Measurements from ENCODE around the gene ZNF775.

ZNF775 gene

DNA sequence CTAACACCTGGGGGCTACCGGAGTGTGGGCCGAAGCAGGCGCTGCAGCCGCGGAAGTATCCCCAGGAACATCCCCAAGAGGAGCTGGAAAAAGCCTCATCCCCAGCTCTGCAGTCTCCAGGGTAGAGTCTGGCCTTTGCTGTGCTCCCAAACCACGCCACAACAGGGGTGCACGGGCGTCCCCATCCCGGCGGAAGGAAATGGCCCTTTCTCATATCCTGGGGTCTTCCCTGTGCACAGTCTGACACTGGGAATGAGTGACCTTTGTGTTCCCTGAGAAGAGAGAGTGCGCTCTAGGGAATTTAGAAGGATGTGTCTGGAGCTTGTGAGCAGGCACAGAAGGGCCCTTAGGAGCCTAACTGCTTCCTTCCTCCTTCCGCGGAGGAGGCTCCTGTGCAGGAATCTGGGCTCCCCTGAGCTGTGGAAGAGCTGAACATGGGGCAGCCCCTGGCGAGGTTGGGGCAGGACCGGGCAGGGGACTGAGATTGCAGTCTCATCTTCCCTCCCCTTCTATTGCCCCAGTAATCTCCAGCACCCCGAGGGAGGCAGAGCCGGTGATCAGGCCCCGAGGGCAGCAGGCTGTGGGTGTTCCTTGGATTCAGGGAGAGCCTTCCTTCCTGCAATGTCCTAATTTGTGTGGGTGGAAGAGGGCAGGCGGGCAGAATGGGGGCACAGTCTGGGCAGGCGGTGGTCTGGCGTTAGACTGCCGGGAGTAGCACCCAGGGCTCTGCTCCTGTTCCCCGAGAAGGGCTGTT lies 9.2 kb upstream of the ZNF775 start:
- no peak for DNase-seq

DNA sequence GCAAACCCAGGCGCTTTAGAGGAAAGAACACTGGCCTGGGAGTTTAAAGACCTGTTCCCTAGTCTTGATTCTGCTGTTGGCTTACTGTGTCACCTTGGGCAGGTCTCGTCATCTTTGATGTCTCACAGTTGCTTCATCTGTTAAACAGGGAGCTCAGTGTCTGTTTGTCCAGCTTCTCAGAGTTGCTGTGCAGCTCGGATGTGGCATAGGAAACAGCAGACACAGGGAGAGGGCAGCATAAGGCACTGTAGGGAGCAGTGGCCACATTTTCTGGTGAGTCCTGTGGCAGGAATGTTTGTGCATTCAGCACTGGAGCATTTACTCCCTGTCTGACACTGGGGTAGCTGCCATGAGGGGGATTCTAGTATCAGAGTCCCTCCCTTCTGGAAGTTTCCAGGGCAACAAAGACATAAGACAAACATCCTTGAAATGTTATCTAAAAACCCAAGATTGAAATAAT lies 8.5 kb upstream of the ZNF775 start:
- DNase-seq, result no peak

DNA sequence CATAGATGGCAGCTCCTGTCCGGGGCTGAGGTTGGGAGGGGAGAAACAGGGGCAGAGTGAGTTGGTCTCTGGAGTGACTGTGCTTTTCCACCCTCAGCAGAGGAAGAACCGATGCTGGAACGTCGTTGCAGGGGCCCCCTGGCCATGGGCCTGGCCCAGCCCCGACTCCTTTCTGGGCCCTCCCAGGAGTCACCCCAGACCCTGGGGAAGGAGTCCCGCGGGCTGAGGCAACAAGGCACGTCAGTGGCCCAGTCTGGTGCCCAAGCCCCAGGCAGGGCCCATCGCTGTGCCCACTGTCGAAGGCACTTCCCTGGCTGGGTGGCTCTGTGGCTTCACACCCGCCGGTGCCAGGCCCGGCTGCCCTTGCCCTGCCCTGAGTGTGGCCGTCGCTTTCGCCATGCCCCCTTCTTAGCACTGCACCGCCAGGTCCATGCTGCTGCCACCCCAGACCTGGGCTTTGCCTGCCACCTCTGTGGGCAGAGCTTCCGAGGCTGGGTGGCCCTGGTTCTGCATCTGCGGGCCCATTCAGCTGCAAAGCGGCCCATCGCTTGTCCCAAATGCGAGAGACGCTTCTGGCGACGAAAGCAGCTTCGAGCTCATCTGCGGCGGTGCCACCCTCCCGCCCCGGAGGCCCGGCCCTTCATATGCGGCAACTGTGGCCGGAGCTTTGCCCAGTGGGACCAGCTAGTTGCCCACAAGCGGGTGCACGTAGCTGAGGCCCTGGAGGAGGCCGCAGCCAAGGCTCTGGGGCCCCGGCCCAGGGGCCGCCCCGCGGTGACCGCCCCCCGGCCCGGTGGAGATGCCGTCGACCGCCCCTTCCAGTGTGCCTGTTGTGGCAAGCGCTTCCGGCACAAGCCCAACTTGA lies 7.8 kb upstream of the ZNF775 start:
- DNase-seq, result no peak

DNA sequence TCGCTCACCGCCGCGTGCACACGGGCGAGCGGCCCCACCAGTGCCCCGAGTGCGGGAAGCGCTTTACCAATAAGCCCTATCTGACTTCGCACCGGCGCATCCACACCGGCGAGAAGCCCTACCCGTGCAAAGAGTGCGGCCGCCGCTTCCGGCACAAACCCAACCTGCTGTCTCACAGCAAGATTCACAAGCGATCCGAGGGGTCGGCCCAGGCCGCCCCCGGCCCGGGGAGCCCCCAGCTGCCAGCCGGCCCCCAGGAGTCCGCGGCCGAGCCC lies 7.2 kb upstream of the ZNF775 start:
- DNase-seq, result no peak

DNA sequence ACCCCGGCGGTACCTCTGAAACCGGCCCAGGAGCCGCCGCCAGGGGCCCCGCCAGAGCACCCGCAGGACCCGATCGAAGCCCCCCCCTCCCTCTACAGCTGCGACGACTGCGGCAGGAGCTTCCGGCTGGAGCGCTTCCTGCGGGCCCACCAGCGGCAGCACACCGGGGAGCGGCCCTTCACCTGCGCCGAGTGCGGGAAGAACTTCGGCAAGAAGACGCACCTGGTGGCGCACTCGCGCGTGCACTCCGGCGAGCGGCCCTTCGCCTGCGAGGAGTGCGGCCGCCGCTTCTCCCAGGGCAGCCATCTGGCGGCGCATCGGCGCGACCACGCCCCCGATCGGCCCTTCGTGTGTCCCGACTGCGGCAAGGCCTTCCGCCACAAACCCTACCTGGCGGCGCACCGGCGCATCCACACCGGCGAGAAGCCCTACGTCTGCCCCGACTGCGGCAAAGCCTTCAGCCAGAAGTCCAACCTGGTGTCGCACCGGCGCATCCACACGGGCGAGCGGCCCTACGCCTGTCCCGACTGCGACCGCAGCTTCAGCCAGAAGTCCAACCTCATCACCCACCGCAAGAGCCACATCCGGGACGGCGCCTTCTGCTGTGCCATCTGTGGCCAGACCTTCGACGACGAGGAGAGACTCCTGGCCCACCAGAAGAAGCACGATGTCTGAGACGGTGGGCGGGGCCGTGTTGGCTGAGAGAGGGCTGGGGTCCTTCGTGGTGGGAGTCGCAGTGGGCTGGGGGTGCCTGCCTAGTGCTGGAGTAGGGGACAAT lies 6.7 kb upstream of the ZNF775 start:
- DNase-seq, result no peak

DNA sequence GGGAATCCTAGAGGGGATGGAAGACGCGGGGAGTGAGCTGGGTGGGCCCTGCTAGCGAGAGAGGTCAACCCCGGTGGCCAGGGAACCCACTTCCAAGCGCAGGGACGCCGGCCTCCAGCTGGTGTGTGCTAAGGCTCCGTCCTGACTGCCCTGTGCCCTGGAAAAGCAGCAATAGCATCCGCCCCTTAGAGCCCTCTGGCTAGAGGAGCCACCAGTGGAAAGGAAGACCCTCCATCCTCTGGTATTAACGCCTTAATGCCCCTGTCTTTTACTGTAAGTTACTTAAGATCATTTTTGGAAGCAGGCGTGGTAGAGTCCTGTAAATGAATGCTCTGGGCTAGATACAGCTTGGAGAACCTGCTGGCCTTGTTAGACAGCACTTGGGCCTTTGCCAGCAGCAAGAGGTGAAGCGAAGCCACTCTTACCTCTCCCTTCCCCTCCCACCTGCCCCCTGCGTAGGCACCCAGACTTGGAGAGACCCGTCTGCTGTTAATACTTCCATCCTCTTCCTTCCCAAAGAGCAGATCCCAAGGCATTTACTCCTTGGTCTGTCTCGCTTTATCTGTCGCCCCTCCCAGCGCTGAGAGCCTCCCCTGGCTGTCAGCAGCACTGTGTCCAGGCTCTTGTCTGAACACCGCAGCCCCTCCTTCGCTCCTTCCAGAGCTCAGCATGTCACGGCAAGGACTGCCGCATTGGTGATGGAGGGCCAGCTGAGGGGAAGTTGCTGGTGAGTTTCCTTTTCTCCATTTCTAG lies 5.9 kb upstream of the ZNF775 start:
- no peak for DNase-seq

DNA sequence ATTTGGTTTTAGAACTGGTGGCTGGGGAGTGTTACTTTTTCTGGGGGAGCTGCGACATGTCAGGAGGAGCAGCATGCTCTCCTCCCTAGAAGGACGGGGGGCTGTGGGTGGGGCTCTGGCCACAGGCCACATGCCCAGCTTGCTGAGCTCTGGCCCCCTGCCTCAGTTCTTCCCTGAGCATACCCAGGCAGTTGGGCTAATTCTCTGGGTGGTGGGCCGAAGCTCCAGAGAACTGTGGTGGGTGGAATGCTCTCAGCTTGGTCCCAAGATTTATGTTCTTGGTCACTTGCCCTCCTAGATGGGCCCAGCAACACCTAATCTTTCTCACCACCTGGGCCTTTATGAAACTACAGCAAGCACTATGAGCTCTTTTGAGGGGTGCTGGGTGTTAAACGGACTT lies 5.1 kb upstream of the ZNF775 start:
- no peak for DNase-seq

DNA sequence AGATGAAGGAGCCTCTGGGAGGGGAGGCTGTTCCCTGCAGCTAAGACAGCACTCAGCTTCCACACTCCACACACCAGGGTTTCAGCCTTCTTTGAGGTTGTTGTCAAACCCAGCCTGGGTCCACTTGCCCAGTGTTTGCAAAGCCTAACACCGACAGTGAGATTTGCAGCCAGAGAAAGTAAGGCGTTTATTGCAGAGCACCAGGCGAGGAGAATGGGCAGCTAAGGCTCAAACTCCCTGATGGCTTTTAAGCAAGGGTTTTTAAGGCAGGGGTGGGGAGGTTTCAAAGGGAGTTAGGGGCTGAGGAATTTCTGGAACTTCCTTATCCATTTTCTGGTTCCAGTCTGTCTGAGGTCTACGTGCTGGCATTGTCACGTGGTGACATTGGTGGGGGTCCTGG lies 4.7 kb upstream of the ZNF775 start:
- DNase-seq, result no peak

DNA sequence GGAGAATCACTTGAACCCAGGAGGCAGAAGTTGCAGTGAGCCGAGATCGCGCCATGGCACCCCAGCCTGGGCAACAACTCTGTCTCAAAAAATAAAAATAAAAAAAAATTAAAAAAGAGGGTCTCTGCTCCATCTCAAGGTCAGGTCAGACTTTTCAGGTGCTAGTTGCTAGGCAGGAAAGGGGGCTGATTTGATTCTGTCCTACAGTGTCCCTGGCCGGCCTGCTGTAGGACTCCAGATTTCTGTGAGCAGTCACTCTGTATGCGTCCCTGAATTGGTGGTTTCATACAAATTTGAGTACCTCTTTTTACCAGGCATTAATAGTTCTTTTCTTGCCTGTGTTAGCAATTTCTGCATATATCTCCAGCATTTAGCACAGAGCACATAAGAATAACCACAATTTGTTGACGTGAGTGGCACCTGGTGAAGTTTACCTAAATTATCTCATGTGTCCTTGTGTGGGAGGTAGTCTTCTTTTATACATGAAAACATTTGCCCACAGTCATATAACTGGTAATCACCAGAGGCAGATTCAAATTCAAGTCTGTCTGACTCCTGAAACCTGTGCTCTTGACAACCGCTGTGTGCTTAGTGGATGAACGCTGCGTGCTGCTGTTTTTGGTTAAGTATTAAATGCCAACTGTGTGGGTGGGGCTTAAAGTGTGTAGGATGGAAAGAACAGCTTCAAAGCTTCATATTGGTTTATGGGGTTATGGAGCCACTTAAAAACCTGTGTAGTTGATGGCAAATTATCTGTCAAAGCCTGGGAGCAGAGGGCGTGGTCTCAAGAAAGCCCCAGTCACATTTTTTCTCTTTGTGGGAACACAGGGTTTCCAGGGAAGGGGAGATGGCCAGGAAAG lies 3.2 kb upstream of the ZNF775 start:
- DNase-seq, result no peak

DNA sequence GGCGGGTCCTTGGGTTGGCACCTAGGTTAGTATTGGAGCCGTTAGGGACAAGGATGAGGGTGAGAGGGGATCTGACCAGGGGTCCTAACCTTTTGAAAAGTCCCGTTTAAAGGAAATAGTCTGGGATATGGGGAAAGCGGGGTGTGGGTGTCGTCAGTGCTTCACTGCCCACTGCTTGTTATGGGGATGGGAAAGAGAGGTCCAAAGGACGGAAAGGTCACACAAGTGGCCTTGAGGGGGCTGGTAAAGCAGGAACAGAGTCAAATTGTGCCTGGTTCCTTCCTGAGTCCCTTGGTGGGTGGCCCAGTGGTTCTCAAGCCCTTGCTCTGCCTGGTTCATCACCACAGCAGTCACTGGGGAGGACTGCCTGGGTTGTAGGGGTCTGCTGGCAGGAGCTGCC lies 2.6 kb upstream of the ZNF775 start:
- DNase-seq, result no peak

DNA sequence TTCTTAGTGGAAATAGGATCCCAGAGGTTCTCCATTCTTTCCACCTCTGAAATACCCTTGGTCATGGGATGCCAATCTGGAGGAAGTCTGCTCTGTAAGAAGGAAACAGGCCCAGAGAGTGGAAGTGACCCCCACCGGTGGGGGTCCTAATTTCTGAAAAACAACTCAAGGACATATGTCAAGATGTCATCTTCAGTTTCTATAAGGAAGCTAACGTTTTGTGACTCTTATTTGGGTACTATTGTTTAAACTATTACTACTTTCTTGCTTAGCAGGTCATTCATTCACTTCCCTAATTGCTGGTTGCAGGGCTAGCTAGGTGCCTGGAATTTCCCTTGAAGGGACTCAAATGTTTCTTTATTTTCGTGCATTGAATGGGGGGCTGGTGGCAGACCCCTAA lies 1.9 kb upstream of the ZNF775 start:
- no peak for DNase-seq

DNA sequence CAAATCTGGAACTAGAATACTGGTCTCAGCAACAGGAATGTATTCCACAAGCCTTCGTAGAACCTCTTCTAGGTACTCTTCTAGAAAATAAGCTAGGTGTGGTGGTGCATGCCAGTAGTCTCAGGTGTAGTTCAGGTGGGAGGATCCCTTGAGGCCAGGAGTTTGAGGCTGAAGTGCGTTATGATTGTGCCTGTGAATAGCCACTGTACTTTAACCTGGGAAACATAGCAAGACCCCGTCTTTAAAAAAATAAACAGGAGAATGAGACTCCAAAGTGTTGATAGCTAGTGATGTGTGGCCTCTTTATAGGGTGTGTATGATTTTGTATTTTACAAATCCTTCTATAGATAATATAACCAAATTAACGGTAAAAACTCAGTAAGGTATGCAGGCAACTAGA lies 1.5 kb upstream of the ZNF775 start:
- DNase-seq, result no peak

DNA sequence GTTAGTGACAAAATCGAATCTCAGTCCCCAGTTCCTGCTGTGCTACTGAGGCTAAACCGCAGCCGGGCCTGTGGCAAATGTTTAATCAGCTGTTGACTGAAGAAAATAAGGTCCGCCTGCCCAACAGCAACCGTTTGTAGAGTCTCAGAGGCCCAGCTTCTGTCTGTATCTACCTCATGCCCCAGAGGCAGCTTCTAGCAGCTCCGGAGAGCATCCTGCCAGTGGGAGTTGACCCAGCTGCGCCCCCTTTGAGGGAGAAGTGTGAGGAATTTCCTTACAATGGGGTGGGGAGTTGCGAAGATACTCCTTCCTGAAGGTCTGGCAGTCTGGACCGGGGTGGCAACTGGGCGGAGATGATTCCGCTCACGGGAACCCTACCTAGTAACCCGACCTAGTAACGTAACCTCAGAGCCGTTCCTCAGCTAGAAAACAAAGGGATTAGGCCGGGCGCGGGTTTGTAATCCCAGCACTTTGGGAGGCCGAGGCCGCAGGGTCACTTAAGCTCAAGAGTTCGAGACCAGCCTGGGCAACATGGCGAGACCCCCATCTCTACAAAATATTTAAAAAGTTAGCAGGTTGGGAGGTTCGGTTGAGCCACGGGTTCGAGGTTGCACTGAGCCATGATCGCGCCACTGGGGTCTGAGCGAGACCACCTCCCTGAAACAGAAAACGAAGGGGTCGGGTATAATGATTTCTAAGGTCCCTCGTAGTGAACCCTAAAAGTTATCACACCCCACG lies 846 bp upstream of the ZNF775 start:
- peak; percentile 79 for DNase-seq

DNA sequence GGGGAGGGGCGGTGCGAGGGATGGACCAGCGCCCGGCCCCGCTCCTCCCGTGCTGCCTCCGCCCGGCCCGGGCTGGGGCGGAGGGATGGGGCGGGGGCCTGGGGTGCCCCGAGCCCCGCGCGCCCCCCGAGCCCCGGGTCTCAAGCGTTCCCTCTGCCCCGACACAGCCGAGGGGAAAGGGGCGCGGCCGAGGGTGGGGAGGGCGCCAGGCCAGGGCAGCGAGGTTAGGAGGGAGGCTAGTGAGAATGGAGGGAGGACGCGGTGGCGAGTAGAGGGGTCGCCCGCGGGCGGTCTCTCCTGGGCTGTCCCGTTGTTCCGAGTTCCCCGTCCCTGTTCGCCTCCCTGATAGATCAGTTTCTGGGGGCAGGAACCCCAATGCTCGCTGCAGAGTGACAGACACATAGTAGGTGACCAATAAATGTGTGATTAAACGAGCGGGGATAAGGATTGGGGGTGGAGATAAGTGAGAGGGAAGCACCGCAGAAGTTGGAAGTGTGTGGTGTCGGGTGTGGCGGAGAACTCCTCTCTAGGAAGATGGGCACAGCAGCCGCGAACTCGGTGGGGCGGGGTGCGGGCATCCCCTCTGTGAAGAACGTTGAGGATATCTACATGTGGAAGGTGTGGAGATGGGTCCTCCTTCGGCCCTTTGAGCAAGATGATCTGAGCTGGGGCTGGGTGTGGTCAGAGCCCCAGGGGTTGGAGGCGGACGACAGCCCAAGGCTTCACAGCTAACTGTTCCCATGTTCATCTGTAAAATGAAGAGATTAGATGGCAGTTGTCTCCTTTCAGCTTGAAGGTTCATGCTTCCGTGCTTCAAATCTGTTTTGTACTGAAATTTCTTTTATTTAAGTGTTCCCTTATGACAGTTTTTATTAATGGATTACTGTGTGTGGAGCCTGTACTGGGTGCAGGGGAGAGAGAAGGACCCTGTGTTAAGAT lies 580 bp downstream of the ZNF775 start:
- peak; percentile 29 for DNase-seq

DNA sequence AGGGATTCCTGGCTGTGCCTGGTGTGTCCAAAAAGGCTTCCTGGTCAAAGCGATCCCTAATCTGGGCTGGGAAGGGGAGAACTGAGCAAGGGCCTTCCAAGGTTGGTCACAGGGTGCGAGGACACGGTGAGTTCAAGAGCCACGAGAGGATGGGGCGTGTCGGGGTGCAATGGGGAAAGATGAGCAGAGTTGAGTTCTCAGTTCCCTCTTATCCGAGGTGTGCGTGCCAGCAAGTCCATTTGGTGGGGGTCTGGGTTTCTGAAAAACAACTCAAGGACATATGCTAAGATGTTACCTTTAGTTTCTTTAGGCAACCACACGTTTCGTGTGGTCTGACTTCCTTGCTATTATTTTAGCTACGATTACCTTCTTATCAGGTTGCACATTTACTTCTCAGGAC lies 1.3 kb downstream of the ZNF775 start:
- no peak for DNase-seq

DNA sequence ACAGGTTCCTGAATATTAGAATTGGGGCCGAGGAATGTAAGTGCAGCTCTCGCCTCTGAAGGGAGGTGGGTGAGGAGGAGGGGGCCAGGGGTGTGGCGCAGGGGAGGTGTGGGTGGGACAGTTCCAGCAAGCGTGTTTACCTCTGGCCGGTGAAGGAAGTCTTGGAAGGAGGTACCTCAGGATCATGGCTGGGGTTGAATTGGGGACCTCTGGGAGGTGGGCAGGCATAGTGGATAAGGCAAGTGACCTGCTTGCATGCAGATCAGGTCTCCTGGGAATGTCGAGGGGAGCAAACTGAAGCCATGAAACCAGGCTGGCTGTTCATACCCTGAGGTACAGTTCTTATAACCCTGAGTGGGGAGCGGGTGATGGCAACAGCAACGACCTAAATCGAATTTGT lies 2.0 kb downstream of the ZNF775 start:
- no peak for DNase-seq

DNA sequence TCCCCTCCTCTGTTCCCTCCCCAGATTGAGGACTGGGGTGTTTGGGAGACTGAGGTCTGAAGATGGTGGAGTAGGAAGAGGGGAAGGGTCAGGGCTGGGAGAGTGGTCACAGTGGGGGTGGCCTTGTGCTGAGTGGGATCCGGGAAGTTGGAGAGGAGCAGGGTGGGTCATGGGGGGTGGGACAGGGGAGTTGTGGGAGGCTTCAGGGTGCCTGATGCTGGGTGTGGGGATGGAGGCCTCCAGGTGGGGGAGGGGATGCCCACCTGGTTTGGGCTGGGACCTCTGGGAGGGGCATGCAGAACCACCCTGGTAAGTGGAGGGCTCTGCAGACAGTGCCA lies 2.6 kb downstream of the ZNF775 start:
- DNase-seq, result no peak

DNA sequence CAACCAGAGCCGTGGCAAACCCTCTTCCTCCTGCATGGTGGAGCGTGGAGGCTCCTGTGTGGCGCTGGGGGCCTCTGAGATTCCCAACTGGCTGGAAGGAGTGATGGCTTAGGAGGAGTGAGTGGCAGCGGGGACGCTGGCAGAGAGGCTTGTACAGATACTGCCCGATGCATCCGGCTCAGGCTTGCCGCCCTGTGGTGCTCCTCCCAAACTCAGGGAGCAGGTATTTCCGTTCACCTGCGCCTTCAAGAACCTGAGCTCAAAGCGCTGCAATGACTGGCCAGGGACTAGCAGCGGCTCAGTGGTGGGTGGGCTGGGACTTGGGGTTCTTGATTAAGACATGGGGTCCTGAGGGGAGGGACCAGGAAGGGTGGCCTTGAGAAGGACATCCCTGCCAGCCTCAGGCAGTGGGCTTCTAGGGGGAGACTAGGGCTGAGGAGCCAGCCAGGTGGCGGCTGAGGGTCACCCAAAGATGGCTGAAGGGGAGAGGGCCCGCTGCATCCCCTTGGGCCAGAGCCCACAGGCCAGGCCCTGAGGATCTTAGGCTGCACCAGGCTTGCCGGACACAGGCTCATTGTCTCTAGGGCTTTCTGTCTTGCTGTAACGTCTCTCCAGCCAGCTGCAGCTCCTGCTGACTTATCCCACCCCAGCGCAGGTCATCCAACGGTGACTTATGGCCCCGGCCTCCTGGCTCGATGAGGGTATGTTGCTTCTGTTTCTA lies 3.2 kb downstream of the ZNF775 start:
- no peak for DNase-seq

DNA sequence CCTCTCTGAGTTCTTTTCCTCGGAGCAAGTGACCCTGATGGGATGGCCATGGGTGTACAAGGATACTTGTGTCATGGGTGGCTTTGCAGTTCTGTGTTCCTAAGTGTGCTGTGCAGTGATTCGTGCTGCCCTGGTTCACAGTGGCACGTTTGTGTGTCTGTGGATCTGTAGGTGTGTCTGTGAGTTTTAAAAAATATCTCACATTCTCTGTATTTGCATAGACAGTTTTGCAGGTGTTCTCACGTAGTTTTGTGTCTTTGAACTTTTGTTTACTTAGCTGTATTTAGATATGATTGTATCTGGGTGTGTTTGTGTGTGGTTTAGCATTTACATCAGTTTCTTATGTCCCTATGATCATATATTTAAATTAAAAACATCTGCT lies 3.7 kb downstream of the ZNF775 start:
- no peak for DNase-seq

Measured in OCI-M1 (cell line).